HCT116 (cell line): Measurements from ENCODE around the gene PDZD4. TPM values are rescaled to one million over a fixed set of nuclear protein-coding genes. Genes with fewer than 3 reads are reported as not detected.

Experiments used
- ATAC-seq: fragments of 200-7000 bp; cut with Tn5 transposase; 2 replicates; pipeline ENCODE4 v1.9.1; 2020; ENCODE audit warnings: mild to moderate bottlenecking, moderate library complexity
- BruUV-seq: library from RNA; stranded (reverse); fragments of 400-500 nt; replicated peaks from 2 replicates; lab custom pipeline; 2021; lab: Mats Ljungman, UMichigan
- CTCF ChIA-PET: fragments of 300-600 bp; sonication (Branson Sonifier 250); formaldehyde crosslinking; loops from one replicate; lab custom pipeline; 2021; ENCODE audit warnings: antibody characterized with exemption; lab: Charles Lee
- POLR2A ChIA-PET: fragments of 300-600, 350-600 bp; sonication (Branson Sonifier 250); formaldehyde crosslinking; loops from one replicate; lab custom pipeline; 2021; ENCODE audit warnings: antibody characterized with exemption; lab: Charles Lee
- RAD21 ChIA-PET, 2 experiments: fragments of 300-600 bp; sonication (Branson Sonifier 250); formaldehyde crosslinking; loops; one replicate each; lab custom pipeline; 2023; ENCODE audit warnings: low total read pairs in 2 of 2; ENCODE audit not compliant: uncharacterized antibody in 2 of 2, unreplicated experiment in 2 of 2, low non-redundant PET in 1 of 2; lab: Charles Lee
- DNase-seq: peaks from one replicate; pipeline ENCODE4 v3.0.0-alpha.2; 2010; ENCODE audit warnings: low read depth, low spot score
- H2AFZ ChIP-seq: fragments of 200-600 bp; shearing (Covaris generic), sonication (generic); 2 replicates; pipeline ENCODE4 v1.6.1; 2017; ENCODE audit warnings: low read depth, mixed run types, mixed read lengths, antibody characterized with exemption, low read length; ENCODE audit not compliant: poor library complexity, severe bottlenecking
- H3K27ac ChIP-seq: 2 replicates; pipeline ENCODE4 v1.5.1; 2012; ENCODE audit warnings: low read depth, low read length
- H3K27me3 ChIP-seq: fragments of 200-600 bp; sonication (generic); 2 replicates; pipeline ENCODE4 v1.6.1; 2016; ENCODE audit warnings: mixed run types, low read length, mixed read lengths; ENCODE audit not compliant: insufficient read depth
- H3K36me3 ChIP-seq, 2 experiments: fragments of 200-500 bp in 1 of 2; fragments of 200-600 bp in 1 of 2; sonication (Bioruptor generic) in 1 of 2; sonication (generic) in 1 of 2; 2 replicates each; pipeline versions ENCODE4 v1.5.1 to v1.6.1; 2014 to 2016; ENCODE audit warnings: low read length in 2 of 2, inconsistent platforms in 1 of 2, mixed read lengths in 1 of 2, mixed run types in 1 of 2; ENCODE audit not compliant: insufficient read depth in 2 of 2, control insufficient read depth in 1 of 2
- H3K4me1 ChIP-seq, 2 experiments: fragments of 200-600 bp in 1 of 2; sonication (generic) in 1 of 2; 2 replicates each; pipeline versions ENCODE4 v1.5.1 to v1.6.1; 2012 to 2017; ENCODE audit warnings: low read length in 2 of 2, inconsistent platforms in 1 of 2, mild to moderate bottlenecking in 1 of 2, mixed read lengths in 1 of 2, mixed run types in 1 of 2, moderate library complexity in 1 of 2; ENCODE audit not compliant: insufficient read depth in 2 of 2, control insufficient read depth in 1 of 2
- H3K4me2 ChIP-seq: fragments of 200-600 bp; sonication (generic); 2 replicates; pipeline ENCODE4 v1.6.1; 2017; ENCODE audit warnings: mixed run types, low read length, mixed read lengths
- H3K4me3 ChIP-seq, 2 experiments: fragments of 200-600 bp in 1 of 2; sonication (generic) in 1 of 2; replicated peaks in 1 of 2; 2 replicates each; pipeline ENCODE4 v1.5.1; 2011 to 2016; ENCODE audit warnings: low read length in 2 of 2, control low read depth in 1 of 2, low read depth in 1 of 2, mild to moderate bottlenecking in 1 of 2, mixed read lengths in 1 of 2, mixed run types in 1 of 2
- H3K79me2 ChIP-seq: fragments of 200-600 bp; sonication (generic); 2 replicates; pipeline ENCODE4 v1.6.1; 2017; ENCODE audit warnings: mild to moderate bottlenecking, mixed run types, low read length, moderate library complexity, mixed read lengths; ENCODE audit not compliant: insufficient read depth
- H3K9ac ChIP-seq: fragments of 200-600 bp; sonication (generic); 2 replicates; pipeline ENCODE4 v1.6.1; 2016; ENCODE audit warnings: low read length, mixed read lengths
- H3K9me2 ChIP-seq: fragments of 200-600 bp; sonication (generic), shearing (Covaris generic); 2 replicates; pipeline ENCODE4 v1.6.1; 2017; ENCODE audit warnings: mixed run types, mild to moderate bottlenecking, moderate library complexity; ENCODE audit not compliant: insufficient read depth
- H3K9me3 ChIP-seq, 2 experiments: fragments of 200-500 bp in 1 of 2; fragments of 200-600 bp in 1 of 2; sonication (Bioruptor generic) in 1 of 2; sonication (generic) in 1 of 2; 2 replicates each; pipeline ENCODE4 v1.6.1; 2014 to 2017; ENCODE audit warnings: low read length in 2 of 2, mixed read lengths in 2 of 2, inconsistent platforms in 1 of 2, low read depth in 1 of 2, mild to moderate bottlenecking in 1 of 2, mixed run types in 1 of 2, moderate library complexity in 1 of 2; ENCODE audit not compliant: control insufficient read depth in 1 of 2, insufficient read depth in 1 of 2
- H4K20me1 ChIP-seq: fragments of 200-600 bp; sonication (generic), shearing (Covaris generic); 2 replicates; pipeline ENCODE4 v1.6.1; 2017; ENCODE audit warnings: mixed run types, mild to moderate bottlenecking, moderate library complexity; ENCODE audit not compliant: insufficient read depth
- ATF3 ChIP-seq: IDR thresholded peaks from 2 replicates; pipeline ENCODE4 v1.6.1; 2012
- CBX3 ChIP-seq: IDR thresholded peaks from 2 replicates; pipeline ENCODE4 v1.6.1; 2012; ENCODE audit warnings: low read depth
- CEBPB ChIP-seq: IDR thresholded peaks from 2 replicates; pipeline ENCODE4 v1.6.1; 2012; ENCODE audit warnings: low read depth
- CTCF ChIP-seq, 3 experiments: fragments of 200-600 bp in 1 of 3; sonication (generic) in 1 of 3; IDR thresholded peaks in 2 of 3; conservative IDR thresholded peaks in 1 of 3; 2 replicates each; pipeline ENCODE4 v1.5.1; 2012 to 2017; ENCODE audit warnings: low read depth in 2 of 3, low read length in 2 of 3, antibody characterized with exemption in 1 of 3, borderline replicate concordance in 1 of 3, control low read depth in 1 of 3, mild to moderate bottlenecking in 1 of 3, mixed read lengths in 1 of 3, mixed run types in 1 of 3, moderate library complexity in 1 of 3; ENCODE audit not compliant: insufficient read depth in 1 of 3
- EZH2 ChIP-seq: fragments of 200-600 bp; sonication (generic); IDR thresholded peaks from 2 replicates; pipeline ENCODE4 v1.6.1; 2017; ENCODE audit warnings: antibody characterized with exemption, mixed run types
- EZH2phosphoT487 ChIP-seq: fragments of 200-600 bp; IDR thresholded peaks from 2 replicates; pipeline ENCODE4 v1.6.1; 2018; ENCODE audit warnings: antibody characterized with exemption, borderline replicate concordance
- FOSL1 ChIP-seq: IDR thresholded peaks from 2 replicates; pipeline ENCODE4 v1.6.1; 2012; ENCODE audit warnings: low read depth
- JUND ChIP-seq: IDR thresholded peaks from 2 replicates; pipeline ENCODE4 v1.6.1; 2012
- POLR2A ChIP-seq: IDR thresholded peaks from 2 replicates; pipeline ENCODE4 v1.7.0; 2011; ENCODE audit warnings: borderline replicate concordance; ENCODE audit not compliant: insufficient read depth, insufficient read length; ENCODE audit errors: extremely low read depth
- POLR2AphosphoS5 ChIP-seq: IDR thresholded peaks from 2 replicates; pipeline ENCODE4 v1.6.1; 2011; ENCODE audit warnings: mild to moderate bottlenecking, low read depth, low read length, moderate library complexity
- RAD21 ChIP-seq: IDR thresholded peaks from 2 replicates; pipeline ENCODE4 v1.6.1; 2012; ENCODE audit warnings: low read depth, mild to moderate bottlenecking
- SIN3A ChIP-seq: IDR thresholded peaks from 2 replicates; pipeline ENCODE4 v1.6.1; 2012; ENCODE audit warnings: low read depth
- SRF ChIP-seq: IDR thresholded peaks from 2 replicates; pipeline ENCODE4 v1.6.1; 2012; ENCODE audit warnings: low read depth
- TCF7L2 ChIP-seq: IDR thresholded peaks from 2 replicates; pipeline ENCODE4 v1.7.0; 2011; ENCODE audit warnings: borderline replicate concordance, inconsistent platforms; ENCODE audit not compliant: insufficient read depth, insufficient read length; ENCODE audit errors: extremely low read depth
- YY1 ChIP-seq: IDR thresholded peaks from 2 replicates; pipeline ENCODE4 v1.6.1; 2011; ENCODE audit warnings: low read length, low read depth, moderate library complexity, mild to moderate bottlenecking; ENCODE audit not compliant: insufficient replicate concordance; ENCODE audit errors: extremely low read depth
- ZFX ChIP-seq: fragments of 450-650 bp; IDR thresholded peaks from 2 replicates; pipeline ENCODE4 v1.6.1; 2017
- intact Hi-C: fragments of 100-400 bp; cut with micrococcal nuclease; formaldehyde crosslinking; loops from 2 replicates; pipeline ENCODE4 v1.10.0; 2022
- total RNA-seq: library from RNA; stranded (reverse); gene quantifications from one replicate; pipeline ENCODE4 v1.2.1, GENCODE V29; 2021; ENCODE audit not compliant: unreplicated experiment
- TF ChIP-seq, protein P1 (sequence below): IDR thresholded peaks from 2 replicates; pipeline ENCODE4 v1.6.1; 2012; ENCODE audit warnings: low read depth
- TF ChIP-seq, protein P2 (sequence below): IDR thresholded peaks from 2 replicates; pipeline ENCODE4 v1.6.1; 2011; ENCODE audit warnings: mild to moderate bottlenecking, low read length, moderate library complexity; ENCODE audit not compliant: insufficient replicate concordance; ENCODE audit errors: extremely low read depth

Gene PDZD4
- total RNA-seq, 1 experiment from 2014 or later = 0.30 TPM

- ATAC-seq (no peak), DNase-seq (no peak)
- Histone ChIP-seq H3K79me2 (no peaks in the 10 kb centered on the region), H3K4me1 (no peaks in the 10 kb centered on the region), H3K27me3 (no peaks in the 10 kb centered on the region), H3K4me3 (no peak overlapping the region), H2AFZ (no peak overlapping the region), H3K9me2 (no peaks in the 10 kb centered on the region), H3K9me3 (no peaks in the 10 kb centered on the region), H3K4me2 (no peak overlapping the region), H3K36me3 (no peaks in the 10 kb centered on the region), H4K20me1 (no peaks in the 10 kb centered on the region), H3K9ac (no peak overlapping the region), H3K27ac (no peak overlapping the region)
- POLR2A ChIA-PET = no interaction called here
- RAD21 ChIA-PET = no interaction called here
- TF ChIP-seq, protein P1, sequence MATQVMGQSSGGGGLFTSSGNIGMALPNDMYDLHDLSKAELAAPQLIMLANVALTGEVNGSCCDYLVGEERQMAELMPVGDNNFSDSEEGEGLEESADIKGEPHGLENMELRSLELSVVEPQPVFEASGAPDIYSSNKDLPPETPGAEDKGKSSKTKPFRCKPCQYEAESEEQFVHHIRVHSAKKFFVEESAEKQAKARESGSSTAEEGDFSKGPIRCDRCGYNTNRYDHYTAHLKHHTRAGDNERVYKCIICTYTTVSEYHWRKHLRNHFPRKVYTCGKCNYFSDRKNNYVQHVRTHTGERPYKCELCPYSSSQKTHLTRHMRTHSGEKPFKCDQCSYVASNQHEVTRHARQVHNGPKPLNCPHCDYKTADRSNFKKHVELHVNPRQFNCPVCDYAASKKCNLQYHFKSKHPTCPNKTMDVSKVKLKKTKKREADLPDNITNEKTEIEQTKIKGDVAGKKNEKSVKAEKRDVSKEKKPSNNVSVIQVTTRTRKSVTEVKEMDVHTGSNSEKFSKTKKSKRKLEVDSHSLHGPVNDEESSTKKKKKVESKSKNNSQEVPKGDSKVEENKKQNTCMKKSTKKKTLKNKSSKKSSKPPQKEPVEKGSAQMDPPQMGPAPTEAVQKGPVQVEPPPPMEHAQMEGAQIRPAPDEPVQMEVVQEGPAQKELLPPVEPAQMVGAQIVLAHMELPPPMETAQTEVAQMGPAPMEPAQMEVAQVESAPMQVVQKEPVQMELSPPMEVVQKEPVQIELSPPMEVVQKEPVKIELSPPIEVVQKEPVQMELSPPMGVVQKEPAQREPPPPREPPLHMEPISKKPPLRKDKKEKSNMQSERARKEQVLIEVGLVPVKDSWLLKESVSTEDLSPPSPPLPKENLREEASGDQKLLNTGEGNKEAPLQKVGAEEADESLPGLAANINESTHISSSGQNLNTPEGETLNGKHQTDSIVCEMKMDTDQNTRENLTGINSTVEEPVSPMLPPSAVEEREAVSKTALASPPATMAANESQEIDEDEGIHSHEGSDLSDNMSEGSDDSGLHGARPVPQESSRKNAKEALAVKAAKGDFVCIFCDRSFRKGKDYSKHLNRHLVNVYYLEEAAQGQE = no peak
- TF ChIP-seq ATF3 = no peak
- TF ChIP-seq EZH2phosphoT487 = no peak
- TF ChIP-seq ZFX = no peak
- no peak for TF ChIP-seq YY1
- no peak for TF ChIP-seq SIN3A
- no peak for TF ChIP-seq CEBPB
- no peak for TF ChIP-seq POLR2A
- TF ChIP-seq JUND = no peak
- no peak for TF ChIP-seq CBX3
- no peak for TF ChIP-seq FOSL1
- TF ChIP-seq EZH2 = no peak
- no peak for TF ChIP-seq RAD21
- TF ChIP-seq, protein P2, sequence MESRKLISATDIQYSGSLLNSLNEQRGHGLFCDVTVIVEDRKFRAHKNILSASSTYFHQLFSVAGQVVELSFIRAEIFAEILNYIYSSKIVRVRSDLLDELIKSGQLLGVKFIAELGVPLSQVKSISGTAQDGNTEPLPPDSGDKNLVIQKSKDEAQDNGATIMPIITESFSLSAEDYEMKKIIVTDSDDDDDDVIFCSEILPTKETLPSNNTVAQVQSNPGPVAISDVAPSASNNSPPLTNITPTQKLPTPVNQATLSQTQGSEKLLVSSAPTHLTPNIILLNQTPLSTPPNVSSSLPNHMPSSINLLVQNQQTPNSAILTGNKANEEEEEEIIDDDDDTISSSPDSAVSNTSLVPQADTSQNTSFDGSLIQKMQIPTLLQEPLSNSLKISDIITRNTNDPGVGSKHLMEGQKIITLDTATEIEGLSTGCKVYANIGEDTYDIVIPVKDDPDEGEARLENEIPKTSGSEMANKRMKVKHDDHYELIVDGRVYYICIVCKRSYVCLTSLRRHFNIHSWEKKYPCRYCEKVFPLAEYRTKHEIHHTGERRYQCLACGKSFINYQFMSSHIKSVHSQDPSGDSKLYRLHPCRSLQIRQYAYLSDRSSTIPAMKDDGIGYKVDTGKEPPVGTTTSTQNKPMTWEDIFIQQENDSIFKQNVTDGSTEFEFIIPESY = no peak
- no peak for TF ChIP-seq SRF
- TF ChIP-seq POLR2AphosphoS5 = no peak
- TF ChIP-seq CTCF (IDR thresholded peaks at IDR 0.05 in 2 of 3, conservative IDR thresholded peaks at IDR 0.05 in 1 of 3; ENCODE audit: borderline replicate concordance in 1 of 3, insufficient read depth in 1 of 3, low read depth in 2 of 3, low read length in 2 of 3) = no peak
- no peak for TF ChIP-seq TCF7L2
- no TSS peak for BruUV-seq
- intact Hi-C loops = no loop called here
- CTCF ChIA-PET = no interaction called here
These were observed 34.4 kb upstream of the PDZD4 start for GRCh38 chrX:153864561-153865320.
